Gastrocnemius medialis (tissue), 4 donors: ENCODE measurements around the gene DLX5.

Source experiments
- CTCF ChIP-seq, 5 experiments: fragments of 450-650 bp in 3 of 5; fragments of 200-600 bp in 2 of 5; sonication (generic) in 2 of 5; IDR thresholded peaks in 4 of 5; conservative IDR thresholded peaks in 1 of 5; 1 replicate in 4 of 5; 2 replicates in 1 of 5; pipeline ENCODE4 v1.5.1; 2016 to 2019; ENCODE audit warnings: antibody characterized with exemption in 5 of 5, mild to moderate bottlenecking in 3 of 5, moderate library complexity in 3 of 5
- POLR2A ChIP-seq, 2 donors: fragments of 450-650 bp; IDR thresholded peaks; one replicate each; pipeline ENCODE4 v1.6.1; 2017; ENCODE audit warnings: antibody characterized with exemption in 2 of 2, mild to moderate bottlenecking in 2 of 2, moderate library complexity in 2 of 2

DNA sequence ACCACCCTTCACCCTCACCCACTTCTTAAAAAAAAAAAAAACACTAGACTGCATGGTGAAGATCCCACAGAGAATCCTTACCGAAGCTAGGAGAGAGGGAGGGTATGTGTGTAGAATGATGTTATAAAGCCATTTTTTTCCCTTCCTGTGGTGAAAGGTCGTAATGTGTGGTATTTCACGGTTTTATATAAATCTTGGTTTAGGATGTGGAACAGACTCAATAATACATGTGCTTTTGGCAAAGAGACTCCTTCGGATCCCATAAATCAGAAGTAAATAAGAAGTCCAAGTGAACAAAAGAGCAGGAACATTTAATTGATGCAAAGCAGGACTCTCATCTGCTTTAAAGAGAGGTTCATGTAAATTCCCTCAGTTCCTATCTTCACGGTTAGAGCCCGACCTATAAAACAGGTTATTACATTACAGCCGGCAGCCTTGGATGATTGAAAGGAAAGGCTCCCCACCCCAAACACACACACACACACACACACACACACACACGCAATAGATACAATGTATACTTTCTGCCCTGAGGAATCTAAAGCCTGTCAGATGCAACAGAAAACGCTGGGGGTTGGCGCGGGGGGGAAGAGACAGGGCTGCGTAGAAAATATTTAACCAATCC, 8.8 kb downstream of the DLX5 start:
- TF ChIP-seq CTCF (IDR thresholded peaks at IDR 0.05 in 4 of 5, conservative IDR thresholded peaks at IDR 0.05 in 1 of 5) (no peak), POLR2A (IDR thresholded peaks at IDR 0.05) (no peak)
